Measurements from ENCODE around the gene ARMC8.

DNA sequence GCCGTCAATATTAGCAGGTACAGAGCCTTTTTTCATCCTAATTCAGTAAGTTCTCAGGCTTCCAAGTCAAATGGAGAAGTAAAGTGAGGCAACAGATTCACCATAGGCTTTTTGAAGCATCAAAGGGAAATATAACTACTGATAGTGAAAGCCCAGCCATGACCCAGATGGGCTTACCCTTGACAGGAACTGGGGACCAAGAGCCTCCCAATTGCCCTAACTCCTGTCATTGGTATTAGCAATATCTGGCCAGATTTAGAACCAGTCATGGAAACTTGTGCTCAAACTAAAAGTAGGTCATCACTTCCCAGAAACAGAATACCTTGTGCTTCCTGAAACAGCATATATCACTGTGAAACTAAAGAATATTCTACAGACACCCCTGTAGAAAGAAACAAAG, 109.5 kb downstream of the ARMC8 start:
- TF ChIP-seq, protein P1, sequence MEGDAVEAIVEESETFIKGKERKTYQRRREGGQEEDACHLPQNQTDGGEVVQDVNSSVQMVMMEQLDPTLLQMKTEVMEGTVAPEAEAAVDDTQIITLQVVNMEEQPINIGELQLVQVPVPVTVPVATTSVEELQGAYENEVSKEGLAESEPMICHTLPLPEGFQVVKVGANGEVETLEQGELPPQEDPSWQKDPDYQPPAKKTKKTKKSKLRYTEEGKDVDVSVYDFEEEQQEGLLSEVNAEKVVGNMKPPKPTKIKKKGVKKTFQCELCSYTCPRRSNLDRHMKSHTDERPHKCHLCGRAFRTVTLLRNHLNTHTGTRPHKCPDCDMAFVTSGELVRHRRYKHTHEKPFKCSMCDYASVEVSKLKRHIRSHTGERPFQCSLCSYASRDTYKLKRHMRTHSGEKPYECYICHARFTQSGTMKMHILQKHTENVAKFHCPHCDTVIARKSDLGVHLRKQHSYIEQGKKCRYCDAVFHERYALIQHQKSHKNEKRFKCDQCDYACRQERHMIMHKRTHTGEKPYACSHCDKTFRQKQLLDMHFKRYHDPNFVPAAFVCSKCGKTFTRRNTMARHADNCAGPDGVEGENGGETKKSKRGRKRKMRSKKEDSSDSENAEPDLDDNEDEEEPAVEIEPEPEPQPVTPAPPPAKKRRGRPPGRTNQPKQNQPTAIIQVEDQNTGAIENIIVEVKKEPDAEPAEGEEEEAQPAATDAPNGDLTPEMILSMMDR (IDR thresholded peaks at IDR 0.05): no peak
- no peak for TF ChIP-seq POLR2A (IDR thresholded peaks at IDR 0.05)

Data from body of pancreas (tissue), 4 donors.